GM12873 (cell line): ENCODE measurements around the gene CEP70.

ENCODE experiments used
- CTCF ChIP-seq: IDR thresholded peaks from 2 replicates; pipeline ENCODE4 v1.5.1; 2012; ENCODE audit warnings: low read depth, mild to moderate bottlenecking, moderate library complexity, low read length, control low read depth; ENCODE audit not compliant: insufficient read depth; ENCODE audit errors: missing control alignments

Gene CEP70

GRCh38 chr3:138471481-138471880, 122.6 kb downstream of the CEP70 start:
- TF ChIP-seq CTCF = no peak

DNA sequence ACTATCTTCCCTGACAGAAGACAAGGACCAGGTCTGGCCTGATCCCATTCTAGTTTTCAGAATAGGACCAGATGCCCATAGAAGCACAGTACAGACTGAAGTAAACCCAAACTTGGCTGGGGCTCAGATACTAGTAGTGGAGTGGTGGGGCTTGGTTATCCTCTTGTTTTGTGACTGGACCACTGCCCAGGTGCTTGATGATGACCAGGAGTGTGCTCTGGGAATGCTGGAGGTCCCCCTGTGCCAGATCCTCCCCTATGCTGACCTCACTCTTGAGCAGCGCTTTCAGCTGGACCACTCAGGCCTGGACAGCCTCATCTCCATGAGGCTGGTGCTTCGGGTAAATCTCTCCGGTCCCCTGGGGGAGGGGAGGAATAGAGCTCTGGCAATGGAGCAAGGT, 123.4 kb downstream of the CEP70 start:
- TF ChIP-seq CTCF = no peak

- no peak for TF ChIP-seq CTCF
Observed at GRCh38 chr3:138469874-138470273, 124.2 kb downstream of the CEP70 start.

DNA sequence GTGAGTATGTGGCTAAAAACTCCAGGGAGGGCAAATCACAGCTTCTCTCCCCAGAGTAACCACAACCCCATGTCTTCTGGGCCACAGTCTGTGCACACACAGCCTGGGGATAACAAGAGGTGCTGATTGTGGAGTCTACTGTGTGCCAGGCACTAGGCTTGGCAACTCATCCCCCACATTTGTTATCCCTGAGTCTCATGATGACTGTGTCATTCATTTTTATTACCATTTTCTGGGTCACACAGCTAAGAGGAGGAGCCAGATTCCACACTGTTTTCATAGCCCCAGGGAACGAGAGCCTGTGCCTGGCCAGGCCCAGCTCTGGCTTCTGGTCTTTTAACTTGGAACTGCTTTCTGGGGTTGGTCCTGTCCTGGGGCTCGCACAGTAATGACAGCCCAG, 125.2 kb downstream of the CEP70 start:
- TF ChIP-seq CTCF = no peak

- no peak for TF ChIP-seq CTCF
Observed at GRCh38 chr3:138468451-138468850, 125.6 kb downstream of the CEP70 start.

GRCh38 chr3:138467931-138468330, 126.1 kb downstream of the CEP70 start:
- TF ChIP-seq CTCF = no peak

GRCh38 chr3:138465925-138466324, 128.1 kb downstream of the CEP70 start:
- TF ChIP-seq CTCF = no peak

DNA sequence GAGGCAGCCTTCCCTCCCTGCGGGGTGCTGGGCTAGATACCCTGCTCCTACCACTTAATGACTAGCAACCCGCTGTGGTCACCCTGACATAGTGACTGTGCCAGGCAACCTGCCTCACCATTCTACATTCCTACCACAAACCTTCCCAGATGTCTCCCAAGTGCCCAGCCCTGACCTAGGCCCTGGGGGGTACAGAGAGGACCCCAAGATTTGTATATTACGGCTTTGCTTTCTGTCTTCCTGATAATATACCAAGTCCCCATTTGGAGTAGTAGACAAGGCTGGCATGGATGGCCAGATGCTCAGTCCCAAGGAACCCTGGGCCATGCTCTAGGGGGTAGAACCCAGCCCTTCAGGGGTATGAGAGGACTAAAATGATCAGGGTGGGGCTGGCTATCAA, 128.6 kb downstream of the CEP70 start:
- no peak for TF ChIP-seq CTCF
